Spleen (tissue), 11 donors: Measurements from ENCODE around the gene FAF1. TPM values are rescaled to one million over a fixed set of nuclear protein-coding genes. Genes with fewer than 3 reads are reported as not detected.

Experiments used
- DNase-seq: peaks from one replicate; pipeline ENCODE4 v3.0.0-alpha.2; 2020
- H3K27ac ChIP-seq, 8 donors: fragments of 200-600 bp; sonication (generic) in 7 of 8; 1 replicate in 4 of 8; 2 replicates in 4 of 8; pipeline versions ENCODE4 v1.5.0 to v1.8.0; 2016 to 2021; ENCODE audit warnings: inconsistent platforms in 4 of 8, mild to moderate bottlenecking in 4 of 8, moderate library complexity in 1 of 8
- H3K27me3 ChIP-seq, 7 donors: fragments of 200-600 bp; sonication (generic) in 6 of 7; replicated peaks in 1 of 7; 1 replicate in 4 of 7; 2 replicates in 3 of 7; pipeline versions ENCODE4 v1.5.0 to v1.8.0; 2016 to 2021; ENCODE audit warnings: inconsistent platforms in 3 of 7, mild to moderate bottlenecking in 1 of 7
- H3K36me3 ChIP-seq, 6 donors: fragments of 200-600 bp; sonication (generic) in 5 of 6; 1 replicate in 4 of 6; 2 replicates in 2 of 6; pipeline versions ENCODE4 v1.5.0 to v1.8.0; 2016 to 2021; ENCODE audit warnings: inconsistent platforms in 2 of 6
- H3K4me1 ChIP-seq, 6 donors: fragments of 200-600 bp; sonication (generic) in 5 of 6; 1 replicate in 3 of 6; 2 replicates in 3 of 6; pipeline versions ENCODE4 v1.5.0 to v1.8.0; 2016 to 2021; ENCODE audit warnings: inconsistent platforms in 3 of 6
- H3K4me3 ChIP-seq, 8 donors: fragments of 200-600 bp; sonication (generic) in 7 of 8; 1 replicate in 4 of 8; 2 replicates in 4 of 8; pipeline versions ENCODE4 v1.5.0 to v1.8.0; 2016 to 2021; ENCODE audit warnings: inconsistent platforms in 4 of 8, mild to moderate bottlenecking in 4 of 8, moderate library complexity in 2 of 8
- H3K9me3 ChIP-seq, 8 donors: fragments of 200-600 bp; sonication (generic) in 7 of 8; 1 replicate in 4 of 8; 2 replicates in 4 of 8; pipeline versions ENCODE4 v1.5.0 to v1.8.0; 2016 to 2021; ENCODE audit warnings: inconsistent platforms in 4 of 8
- POLR2A ChIP-seq, 3 donors: fragments of 450-650 bp; IDR thresholded peaks; one replicate each; pipeline ENCODE4 v1.5.1; 2017; ENCODE audit warnings: antibody characterized with exemption in 3 of 3, mild to moderate bottlenecking in 1 of 3
- POLR2AphosphoS5 ChIP-seq, 3 donors: sonication (generic); formaldehyde crosslinking; IDR thresholded peaks; one replicate each; pipeline ENCODE4 v1.5.1; 2017; ENCODE audit warnings: antibody characterized with exemption in 3 of 3
- WGBS, 5 donors: extraction: QIAGEN DNeasy Blood & Tissue Kit in 3 of 5; methylation state at CpG; one replicate each; pipeline versions ENCODE4 v1.1.5 to v1.1.7; 2013 to 2018; 5-methylcytosine and 5-hydroxymethylcytosine counted together
- intact Hi-C: fragments of 100-400 bp; cut with DNase I; formaldehyde crosslinking; loops from one replicate; pipeline ENCODE4 v1.15.0; 2023; ENCODE audit warnings: low total_unique reads
- polyA plus RNA-seq, 3 donors: library from polyadenylated mRNA; stranded (reverse); fragments of 200-250 nt; gene quantifications; one replicate each; pipeline ENCODE4 v1.2.1, GENCODE V29; 2013
- total RNA-seq, 7 donors: library from RNA; depleted of rRNA in 3 of 7; stranded (reverse); fragments of >200 nt in 3 of 7; fragmentation: NEBNext Ultra II Directional in 4 of 7; extraction: Animal tissue kit (Norgen Biotek cat#: 25700) in 4 of 7; gene quantifications; one replicate each; pipeline versions ENCODE4 v1.1.0 to v1.2.1, GENCODE V29; 2016 to 2021
- TF ChIP-seq, protein P1 (sequence below), 11 experiments: fragments of 200-600 bp in 7 of 11; fragments of 450-650 bp in 4 of 11; sonication (generic) in 4 of 11; IDR thresholded peaks in 8 of 11; conservative IDR thresholded peaks in 3 of 11; 1 replicate in 7 of 11; 2 replicates in 4 of 11; pipeline versions ENCODE4 v1.4.0 to v1.8.0; 2016 to 2021; ENCODE audit warnings: antibody characterized with exemption in 11 of 11, inconsistent platforms in 4 of 11, mild to moderate bottlenecking in 1 of 11
- donor health status: healthy with polysubstance abuse.
- donor health status: DM: no; HTN: no; CAD: no; lungs with moderate emphysema.
- donor health status: DM: no; HTN: no; CAD: no.
- donor health status: Bipolar disorder and iron deficiency.
- donor health status: healthy.
- donor health status: DM: no; HTN: no; CAD: no.
- donor health status: DM: yes; HTN: yes; CAD: no.

The FAF1 gene
- total and polyA plus RNA-seq, 10 donors = 16.7 to 58.7 (median 40.0) TPM

DNA sequence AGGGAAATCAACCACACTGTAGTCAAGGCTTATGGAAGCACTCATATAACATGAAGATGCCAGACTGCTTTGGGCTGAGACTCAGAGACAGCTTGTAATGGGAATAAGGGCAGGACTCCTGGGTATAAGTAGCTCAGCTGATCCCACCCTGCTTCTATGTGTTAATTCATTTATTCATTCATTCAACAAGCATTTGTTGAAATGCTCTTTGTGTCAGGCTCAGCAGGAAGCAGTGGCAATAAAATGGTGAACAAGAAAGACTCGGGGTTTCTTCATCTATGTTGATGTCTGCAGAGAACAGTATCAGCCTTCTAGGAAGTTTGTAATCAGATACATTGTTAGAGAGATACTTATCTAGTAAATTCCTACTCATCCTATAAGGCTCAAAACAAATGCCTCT, 391.3 kb downstream of the FAF1 start:
- H3K27me3 ChIP-seq = no peaks in the 10 kb centered on the region
- TF ChIP-seq, protein P1, sequence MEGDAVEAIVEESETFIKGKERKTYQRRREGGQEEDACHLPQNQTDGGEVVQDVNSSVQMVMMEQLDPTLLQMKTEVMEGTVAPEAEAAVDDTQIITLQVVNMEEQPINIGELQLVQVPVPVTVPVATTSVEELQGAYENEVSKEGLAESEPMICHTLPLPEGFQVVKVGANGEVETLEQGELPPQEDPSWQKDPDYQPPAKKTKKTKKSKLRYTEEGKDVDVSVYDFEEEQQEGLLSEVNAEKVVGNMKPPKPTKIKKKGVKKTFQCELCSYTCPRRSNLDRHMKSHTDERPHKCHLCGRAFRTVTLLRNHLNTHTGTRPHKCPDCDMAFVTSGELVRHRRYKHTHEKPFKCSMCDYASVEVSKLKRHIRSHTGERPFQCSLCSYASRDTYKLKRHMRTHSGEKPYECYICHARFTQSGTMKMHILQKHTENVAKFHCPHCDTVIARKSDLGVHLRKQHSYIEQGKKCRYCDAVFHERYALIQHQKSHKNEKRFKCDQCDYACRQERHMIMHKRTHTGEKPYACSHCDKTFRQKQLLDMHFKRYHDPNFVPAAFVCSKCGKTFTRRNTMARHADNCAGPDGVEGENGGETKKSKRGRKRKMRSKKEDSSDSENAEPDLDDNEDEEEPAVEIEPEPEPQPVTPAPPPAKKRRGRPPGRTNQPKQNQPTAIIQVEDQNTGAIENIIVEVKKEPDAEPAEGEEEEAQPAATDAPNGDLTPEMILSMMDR (IDR thresholded peaks at IDR 0.05 in 8 of 11, conservative IDR thresholded peaks at IDR 0.05 in 3 of 11) = no peak
- TF ChIP-seq POLR2A (IDR thresholded peaks at IDR 0.05) (no peak), POLR2AphosphoS5 (IDR thresholded peaks at IDR 0.05) (no peak)
- 89 to 100% (median 95%) methylated on average over 1 of the region's 1 CpG for WGBS, 5 donors
- H3K27ac ChIP-seq = no peak overlapping the region
- intact Hi-C loops = no loop called here
- peaks cover 0 to 67% (median 9%) of the 10 kb centered on the region in 6 donors for H3K36me3 ChIP-seq
- H3K4me3 ChIP-seq = no peak overlapping the region
- no peaks in the 10 kb centered on the region for H3K9me3 ChIP-seq
- no peaks in the 10 kb centered on the region for H3K4me1 ChIP-seq
- DNase-seq = no peak

DNA sequence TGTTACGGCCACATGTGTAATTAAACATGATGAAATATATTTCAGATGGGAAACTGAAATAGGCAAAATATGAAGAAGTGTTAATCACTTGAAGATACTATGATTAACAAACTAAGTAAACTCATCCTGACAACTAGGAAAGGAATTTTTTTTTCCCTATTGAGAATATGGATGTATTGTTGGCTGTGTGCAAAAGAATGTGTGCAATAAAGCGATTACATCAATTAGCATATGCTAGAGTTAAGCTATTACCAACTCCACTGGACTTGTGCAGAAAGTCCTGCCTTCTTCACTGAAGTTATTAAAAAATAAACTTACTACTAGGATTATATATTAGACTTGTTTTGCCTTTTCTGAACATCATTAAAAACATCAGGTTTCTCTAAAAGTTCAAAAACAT, 393.7 kb downstream of the FAF1 start:
- peaks cover 3 to 67% (median 9%) of the 10 kb centered on the region in 6 donors for H3K36me3 ChIP-seq
- intact Hi-C loops = no loop called here
- H3K27ac ChIP-seq = no peak overlapping the region
- TF ChIP-seq, protein P1 (IDR thresholded peaks at IDR 0.05 in 8 of 11, conservative IDR thresholded peaks at IDR 0.05 in 3 of 11) = no peak
- TF ChIP-seq POLR2A (IDR thresholded peaks at IDR 0.05) = no peak
- no peak for TF ChIP-seq POLR2AphosphoS5 (IDR thresholded peaks at IDR 0.05)
- WGBS, 5 donors = 93 to 100% (median 97%) methylated on average over 2 of the region's 2 CpGs
- H3K9me3 ChIP-seq = no peaks in the 10 kb centered on the region
- DNase-seq = no peak
- no peaks in the 10 kb centered on the region for H3K4me1 ChIP-seq
- H3K4me3 ChIP-seq = no peak overlapping the region
- H3K27me3 ChIP-seq = no peaks in the 10 kb centered on the region

DNA sequence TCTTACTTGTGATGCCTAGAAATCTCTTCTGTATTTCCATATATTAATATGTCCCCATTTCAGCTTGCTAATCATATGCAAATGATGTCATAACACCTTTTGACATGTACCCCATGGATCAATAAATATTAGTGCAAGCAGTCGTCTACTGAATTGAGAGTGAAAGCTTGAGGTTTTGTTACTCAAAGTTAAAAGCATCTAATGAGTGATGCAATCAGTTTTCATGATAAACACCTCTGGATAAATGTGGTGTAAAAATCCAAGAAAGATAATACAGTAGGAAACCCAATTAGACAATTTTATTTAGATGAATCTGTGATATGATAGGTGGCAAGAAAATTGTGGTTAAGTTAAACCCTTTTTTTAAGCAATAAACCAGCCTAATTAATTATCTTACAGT, 395.6 kb downstream of the FAF1 start:
- no peak for TF ChIP-seq POLR2A (IDR thresholded peaks at IDR 0.05)
- TF ChIP-seq, protein P1 (IDR thresholded peaks at IDR 0.05 in 8 of 11, conservative IDR thresholded peaks at IDR 0.05 in 3 of 11) = no peak
- TF ChIP-seq POLR2AphosphoS5 (IDR thresholded peaks at IDR 0.05) = no peak
- intact Hi-C loops = no loop called here
- no peak for DNase-seq
- H3K4me3 ChIP-seq = no peak overlapping the region
- H3K27me3 ChIP-seq = no peaks in the 10 kb centered on the region
- WGBS, 5 donors = 75 to 94% (median 86%) methylated on average over 1 of the region's 1 CpG
- peaks cover 3 to 87% (median 12%) of the 10 kb centered on the region in 6 donors for H3K36me3 ChIP-seq
- no peaks in the 10 kb centered on the region for H3K4me1 ChIP-seq
- no peak overlapping the region for H3K27ac ChIP-seq
- no peaks in the 10 kb centered on the region for H3K9me3 ChIP-seq

DNA sequence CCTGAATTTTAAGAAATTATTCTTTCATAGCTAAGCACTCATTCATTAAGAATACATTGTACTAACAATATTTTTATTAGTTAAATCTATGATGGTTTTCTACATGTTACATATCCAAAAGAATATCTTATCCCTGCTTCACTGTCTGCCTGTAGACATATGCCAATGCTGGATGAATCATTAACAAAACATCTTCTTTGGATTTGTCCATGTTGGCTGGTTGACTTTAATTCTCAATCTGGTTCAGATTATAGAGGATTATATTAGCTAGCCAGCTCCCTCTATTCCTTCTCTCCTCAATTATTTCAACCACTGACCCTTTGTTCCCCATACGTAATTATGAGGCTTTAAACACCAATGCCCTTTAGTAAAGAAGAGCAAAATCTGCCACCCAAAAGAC, 398.0 kb downstream of the FAF1 start:
- Histone ChIP-seq H3K4me3 (no peak overlapping the region), H3K4me1 (no peaks in the 10 kb centered on the region), H3K27ac (no peak overlapping the region), H3K27me3 (no peaks in the 10 kb centered on the region), H3K36me3 (peaks cover 3 to 90% (median 12%) of the 10 kb centered on the region in 6 donors), H3K9me3 (no peaks in the 10 kb centered on the region)
- TF ChIP-seq, protein P1 (IDR thresholded peaks at IDR 0.05 in 8 of 11, conservative IDR thresholded peaks at IDR 0.05 in 3 of 11) = no peak
- no peak for TF ChIP-seq POLR2AphosphoS5 (IDR thresholded peaks at IDR 0.05)
- TF ChIP-seq POLR2A (IDR thresholded peaks at IDR 0.05) = no peak
- DNase-seq = no peak
- WGBS, 5 donors = 93 to 100% (median 98%) methylated on average over 1 of the region's 1 CpG
- intact Hi-C loops = no loop called here
